ENCODE measurements around the gene ZNF525.

- TF ChIP-seq, protein P1, sequence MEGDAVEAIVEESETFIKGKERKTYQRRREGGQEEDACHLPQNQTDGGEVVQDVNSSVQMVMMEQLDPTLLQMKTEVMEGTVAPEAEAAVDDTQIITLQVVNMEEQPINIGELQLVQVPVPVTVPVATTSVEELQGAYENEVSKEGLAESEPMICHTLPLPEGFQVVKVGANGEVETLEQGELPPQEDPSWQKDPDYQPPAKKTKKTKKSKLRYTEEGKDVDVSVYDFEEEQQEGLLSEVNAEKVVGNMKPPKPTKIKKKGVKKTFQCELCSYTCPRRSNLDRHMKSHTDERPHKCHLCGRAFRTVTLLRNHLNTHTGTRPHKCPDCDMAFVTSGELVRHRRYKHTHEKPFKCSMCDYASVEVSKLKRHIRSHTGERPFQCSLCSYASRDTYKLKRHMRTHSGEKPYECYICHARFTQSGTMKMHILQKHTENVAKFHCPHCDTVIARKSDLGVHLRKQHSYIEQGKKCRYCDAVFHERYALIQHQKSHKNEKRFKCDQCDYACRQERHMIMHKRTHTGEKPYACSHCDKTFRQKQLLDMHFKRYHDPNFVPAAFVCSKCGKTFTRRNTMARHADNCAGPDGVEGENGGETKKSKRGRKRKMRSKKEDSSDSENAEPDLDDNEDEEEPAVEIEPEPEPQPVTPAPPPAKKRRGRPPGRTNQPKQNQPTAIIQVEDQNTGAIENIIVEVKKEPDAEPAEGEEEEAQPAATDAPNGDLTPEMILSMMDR (IDR thresholded peaks at IDR 0.05): no peak
- no peak for TF ChIP-seq POLR2A (IDR thresholded peaks at IDR 0.05)
These were observed 33.0 kb upstream of the ZNF525 start for GRCh38 chr19:53332484-53332883.
